ENCODE measurements around the gene TNFSF18.

GRCh38 chr1:173084292-173084691 is 33.6 kb upstream of the TNFSF18 start:
- no peak for TF ChIP-seq POLR2A (IDR thresholded peaks at IDR 0.05; ENCODE audit: low read depth, low read length)
- TF ChIP-seq CTCF (conservative IDR thresholded peaks at IDR 0.05; ENCODE audit: low read depth, low read length): no peak
- no peak for TF ChIP-seq CHD1 (IDR thresholded peaks at IDR 0.05; ENCODE audit: low read depth, low read length)
- no peak for TF ChIP-seq FOS (IDR thresholded peaks at IDR 0.05; ENCODE audit: low read depth, low read length)
- no peak for TF ChIP-seq CEBPB (IDR thresholded peaks at IDR 0.05; ENCODE audit: low read depth, low read length)
- no peak for TF ChIP-seq RCOR1 (IDR thresholded peaks at IDR 0.05; ENCODE audit: insufficient replicate concordance, low read length)
- TF ChIP-seq RAD21 (IDR thresholded peaks at IDR 0.05; ENCODE audit: low read length): no peak
- TF ChIP-seq MXI1 (IDR thresholded peaks at IDR 0.05; ENCODE audit: borderline replicate concordance, low read depth, low read length): no peak
- no peak for TF ChIP-seq MAZ (IDR thresholded peaks at IDR 0.05; ENCODE audit: borderline replicate concordance, low read depth, low read length)
- no peak for TF ChIP-seq BHLHE40 (IDR thresholded peaks at IDR 0.05; ENCODE audit: low read depth, low read length)
- no peak for TF ChIP-seq USF2 (IDR thresholded peaks at IDR 0.05; ENCODE audit: low read depth, low read length)
- TF ChIP-seq NFE2L2 (IDR thresholded peaks at IDR 0.05; ENCODE audit: low read depth, low read length): no peak
- no peak for TF ChIP-seq SMC3 (IDR thresholded peaks at IDR 0.05; ENCODE audit: low read depth, low read length)
